K562 (cell line): ENCODE results near the gene EDNRB. TPM values are rescaled to one million over a fixed set of nuclear protein-coding genes. Genes with fewer than 3 reads are reported as not detected.

Source experiments
- ATAC-seq: fragments of 200-7000 bp; cut with Tn5 transposase; 3 replicates; pipeline ENCODE4 v1.9.1; 2020; ENCODE audit warnings: moderate library complexity
- BruUV-seq: library from RNA; stranded (reverse); fragments of 400-500 nt; replicated peaks from 2 replicates; lab custom pipeline; 2021; lab: Mats Ljungman, UMichigan
- CTCF ChIA-PET: fragments of 300-600 bp; formaldehyde crosslinking; extraction: SDS; loops from one replicate; lab custom pipeline; 2021; ENCODE audit warnings: low intra/inter-chr PET ratio; lab: Yijun Ruan, JAX
- POLR2A ChIA-PET: fragments of 300-600, 350-650 bp; sonication (Branson Sonifier 250); formaldehyde crosslinking; extraction: SDS; loops from one replicate; lab custom pipeline; 2021; ENCODE audit warnings: antibody characterized with exemption, inconsistent platforms; lab: Yijun Ruan, JAX
- DNase-seq, 4 experiments: peaks; one replicate each; pipeline versions ENCODE4 v3.0.0 to v3.0.0-alpha.2; 2011 to 2018; ENCODE audit warnings: low spot score in 3 of 4, mixed read lengths in 3 of 4; ENCODE audit errors: extremely low read depth in 1 of 4
- FAIRE-seq: peaks from 2 replicates; lab custom pipeline; 2011; peaks lifted over from hg19 to GRCh38; lab: Jason Lieb, UNC
- H2AFZ ChIP-seq: 2 replicates; pipeline ENCODE4 v1.6.0; 2011; ENCODE audit warnings: low read depth, low read length, control low read depth, inconsistent platforms
- H3K27ac ChIP-seq: fragments of 200-600 bp; 3 replicates; pipeline ENCODE4 v1.8.0; 2011; ENCODE audit warnings: low read depth, mild to moderate bottlenecking, control low read depth, inconsistent platforms, low read length, moderate library complexity, mixed read lengths; ENCODE audit errors: extremely low read depth
- H3K27me3 ChIP-seq, 2 experiments: fragments of 300-600 bp in 1 of 2; 2 replicates in 1 of 2; 3 replicates in 1 of 2; pipeline versions ENCODE4 v1.6.0 to v1.8.0; 2011; ENCODE audit warnings: inconsistent platforms in 2 of 2, low read length in 2 of 2, mild to moderate bottlenecking in 1 of 2, mixed read lengths in 1 of 2, moderate library complexity in 1 of 2; ENCODE audit not compliant: control insufficient read depth in 2 of 2, insufficient read depth in 2 of 2
- H3K36me3 ChIP-seq: fragments of 300-600 bp; 3 replicates; pipeline ENCODE4 v1.8.0; 2011; ENCODE audit warnings: mild to moderate bottlenecking, low read length, inconsistent platforms; ENCODE audit not compliant: control insufficient read depth, insufficient read depth
- H3K4me1 ChIP-seq, 2 experiments: fragments of 200-600 bp in 1 of 2; replicated peaks in 1 of 2; 2 replicates in 1 of 2; 3 replicates in 1 of 2; pipeline versions ENCODE4 v1.5.1 to v1.8.0; 2011; ENCODE audit warnings: inconsistent platforms in 2 of 2, low read length in 2 of 2, mild to moderate bottlenecking in 1 of 2, mixed read lengths in 1 of 2, moderate library complexity in 1 of 2; ENCODE audit not compliant: control insufficient read depth in 2 of 2, insufficient read depth in 2 of 2
- H3K4me2 ChIP-seq: 2 replicates; pipeline ENCODE4 v1.6.1; 2011; ENCODE audit warnings: low read length, control low read depth, inconsistent platforms, mixed read lengths; ENCODE audit not compliant: insufficient read depth
- H3K4me3 ChIP-seq: fragments of 200-600 bp; sonication (generic), shearing (Covaris generic); 2 replicates; pipeline ENCODE4 v1.5.1; 2016; ENCODE audit warnings: control low read depth, inconsistent platforms
- H3K79me2 ChIP-seq: fragments of 200-600 bp; 3 replicates; pipeline ENCODE4 v1.8.0; 2011; ENCODE audit warnings: low read length, inconsistent platforms; ENCODE audit not compliant: control insufficient read depth, insufficient read depth
- H3K9ac ChIP-seq, 2 experiments: 2 replicates each; pipeline versions ENCODE4 v1.6.0 to v1.6.1; 2011; ENCODE audit warnings: low read depth in 2 of 2, low read length in 2 of 2, control low read depth in 1 of 2, inconsistent platforms in 1 of 2, mild to moderate bottlenecking in 1 of 2, mixed read lengths in 1 of 2; ENCODE audit not compliant: insufficient read depth in 1 of 2
- H3K9me1 ChIP-seq: one replicate; pipeline ENCODE4 v1.6.0; 2011; ENCODE audit warnings: inconsistent platforms, mild to moderate bottlenecking, low read length, moderate library complexity; ENCODE audit not compliant: control insufficient read depth, insufficient read depth
- H3K9me3 ChIP-seq: replicated peaks from 2 replicates; pipeline ENCODE4 v1.5.1; 2011; ENCODE audit warnings: low read depth, low read length, inconsistent platforms; ENCODE audit not compliant: control insufficient read depth, insufficient read depth
- H4K20me1 ChIP-seq: replicated peaks from 2 replicates; pipeline ENCODE4 v1.6.1; 2011; ENCODE audit warnings: low read length, inconsistent platforms, mixed read lengths; ENCODE audit not compliant: control insufficient read depth, insufficient read depth
- ARID2 ChIP-seq: fragments of 450-650 bp; IDR thresholded peaks from 2 replicates; pipeline ENCODE4 v1.6.1; 2017; ENCODE audit warnings: antibody characterized with exemption, mild to moderate bottlenecking
- ASH1L ChIP-seq: fragments of 450-650 bp; IDR thresholded peaks from 2 replicates; pipeline ENCODE4 v1.6.1; 2018; ENCODE audit warnings: borderline replicate concordance, mild to moderate bottlenecking, low read depth; ENCODE audit not compliant: partially characterized antibody
- KLF16 ChIP-seq: IDR thresholded peaks from 2 replicates; pipeline ENCODE4 v1.6.1; 2016; ENCODE audit warnings: antibody characterized with exemption
- MTA3 ChIP-seq: fragments of 450-650 bp; formaldehyde crosslinking; IDR thresholded peaks from 2 replicates; pipeline ENCODE4 v1.6.1; 2017; ENCODE audit warnings: mild to moderate bottlenecking, borderline replicate concordance
- MTF1 ChIP-seq: fragments of 250-450 bp; sonication (Bioruptor Pico); IDR thresholded peaks from 2 replicates; pipeline ENCODE4 v1.9.0; 2021; ENCODE audit warnings: moderate library complexity, mild to moderate bottlenecking, inconsistent platforms, borderline replicate concordance
- NFE2L1 ChIP-seq: fragments of 450-650 bp; IDR thresholded peaks from 2 replicates; pipeline ENCODE4 v1.6.1; 2016; ENCODE audit warnings: missing genetic modification characterization, low read depth, mild to moderate bottlenecking, missing compliant biosample characterization, moderate library complexity, borderline replicate concordance
- SAFB2 ChIP-seq: fragments of 200-400 bp; formaldehyde crosslinking; IDR thresholded peaks from 2 replicates; pipeline ENCODE4 v1.6.1; 2018; ENCODE audit warnings: borderline replicate concordance, low read length, low read depth, moderate library complexity; ENCODE audit not compliant: severe bottlenecking
- SNRNP70 ChIP-seq: fragments of 200-400 bp; formaldehyde crosslinking; optimal IDR thresholded peaks from 2 replicates; pipeline ENCODE3; 2017; ENCODE audit warnings: low read depth, low read length
- SRSF1 ChIP-seq: fragments of 200-400 bp; formaldehyde crosslinking; IDR thresholded peaks from 2 replicates; pipeline ENCODE4 v1.6.1; 2017; ENCODE audit warnings: mild to moderate bottlenecking, low read depth, low read length, moderate library complexity
- SRSF3 ChIP-seq: fragments of 200-400 bp; formaldehyde crosslinking; IDR thresholded peaks from 2 replicates; pipeline ENCODE4 v1.6.1; 2016; ENCODE audit warnings: mild to moderate bottlenecking, low read length, moderate library complexity; ENCODE audit not compliant: insufficient read depth
- TGIF2 ChIP-seq: sonication (generic); formaldehyde crosslinking; IDR thresholded peaks from 2 replicates; pipeline ENCODE4 v1.8.1; 2022; ENCODE audit warnings: mild to moderate bottlenecking, missing genetic modification reagents, moderate library complexity
- ZNF212 ChIP-seq: fragments of 450-650 bp; formaldehyde crosslinking; IDR thresholded peaks from 2 replicates; pipeline ENCODE4 v1.4.0; 2020; ENCODE audit warnings: mild to moderate bottlenecking
- ZNF695 ChIP-seq: fragments of 450-650 bp; formaldehyde crosslinking; IDR thresholded peaks from 2 replicates; pipeline ENCODE4 v1.4.0; 2020; ENCODE audit warnings: mild to moderate bottlenecking, moderate library complexity
- ZNF79 ChIP-seq: fragments of 250-450 bp; sonication (Bioruptor Pico); IDR thresholded peaks from 2 replicates; pipeline ENCODE4 v1.4.0; 2020; ENCODE audit warnings: low read depth, mild to moderate bottlenecking, moderate library complexity
- WGBS: fragments of 100-300 bp; shearing (Covaris generic); methylation state at CpG from one replicate; pipeline ENCODE4 v1.1.6; 2016; ENCODE audit warnings: low coverage, mixed read lengths; ENCODE audit not compliant: insufficient coverage; ENCODE audit errors: missing lambda C conversion rate; 5-methylcytosine and 5-hydroxymethylcytosine counted together
- in situ Hi-C: fragments of 300-500 bp; cut with MboI; formaldehyde crosslinking; loops from 4 replicates; pipeline ENCODE4 v1.15.0; 2018; ENCODE audit warnings: inconsistent platforms, mixed read lengths
- intact Hi-C: fragments of 100-400 bp; cut with micrococcal nuclease; formaldehyde crosslinking; loops from 2 replicates; pipeline ENCODE4 v1.14.2; 2022
- polyA plus RNA-seq, 8 experiments: library from polyadenylated mRNA; depleted of rRNA in 4 of 8; stranded (reverse) in 5 of 8; unstranded in 3 of 8; fragments of >200 nt; fragmentation: Nextera tagmentation in 2 of 8; fragmentation: Illumina TruSeq in 1 of 8; extraction: Ambion mirVana in 2 of 8; extraction: Trizol in 1 of 8; gene quantifications; 2 replicates each; pipeline versions ENCODE4 v1.2.1 to v1.2.3, GENCODE V29; 2011 to 2014; ENCODE audit warnings: inconsistent platforms in 1 of 8, missing spikeins in 1 of 8
- total RNA-seq, 7 experiments: library from RNA; depleted of rRNA in 6 of 7; stranded (reverse); fragments of >200 nt in 6 of 7; fragmentation: Illumina TruSeq in 2 of 7; extraction: Trizol in 2 of 7; gene quantifications; 2 replicates each; pipeline versions ENCODE4 v1.2.1 to v1.2.3, GENCODE V29; 2011 to 2021; ENCODE audit warnings: low replicate concordance in 1 of 7
- TF ChIP-seq, protein P1 (sequence below): sonication (generic); formaldehyde crosslinking; IDR thresholded peaks from 2 replicates; pipeline ENCODE4 v1.9.0; 2022; ENCODE audit warnings: mild to moderate bottlenecking, missing genetic modification reagents

The EDNRB gene
- total and polyA plus RNA-seq, 9 of the 15 experiments (the other 6 are each of a cell fraction or from before 2014, with no cell fraction given) = 0.04 TPM; not detected in 8

DNA sequence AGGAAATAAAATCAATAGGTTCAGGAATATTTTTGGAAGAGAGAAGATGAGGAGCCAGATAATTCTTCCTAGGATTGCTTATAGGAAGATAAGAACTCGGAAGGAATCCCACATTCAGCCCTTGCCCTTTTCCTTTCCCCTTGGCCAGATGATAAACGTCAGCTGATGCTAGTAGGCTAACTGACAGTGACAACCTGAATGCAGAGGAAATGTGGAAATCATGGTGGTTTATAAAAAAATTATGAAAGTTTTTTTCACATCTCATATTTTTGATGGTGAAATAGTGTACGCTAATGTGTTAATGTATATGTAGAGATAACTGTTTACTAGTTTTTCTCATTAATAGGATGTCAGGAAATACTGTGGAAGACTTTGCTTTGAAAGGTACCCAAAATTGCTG lies 56.9 kb downstream of the EDNRB start:
- ChIA-PET POLR2A (no interaction called here), CTCF (no interaction called here)
- no peaks in the 10 kb centered on the region for H3K36me3 ChIP-seq
- no peaks in the 10 kb centered on the region for H3K9me1 ChIP-seq
- H3K27ac ChIP-seq = no peak overlapping the region
- WGBS = 2% methylated on average over 3 of the region's 3 CpGs
- H3K27me3 ChIP-seq = no peaks in the 10 kb centered on the region
- in situ Hi-C loops (no loop called here), intact Hi-C loops (no loop called here)
- FAIRE-seq (no peak), ATAC-seq (no peak), DNase-seq (no peak)
- BruUV-seq = no TSS peak
- no peak overlapping the region for H3K4me2 ChIP-seq
- H3K4me3 ChIP-seq = no peak overlapping the region
- H3K9me3 ChIP-seq = no peaks in the 10 kb centered on the region
- H3K4me1 ChIP-seq = no peaks in the 10 kb centered on the region
- no peak overlapping the region for H3K9ac ChIP-seq
- no peaks in the 10 kb centered on the region for H4K20me1 ChIP-seq
- no peak overlapping the region for H2AFZ ChIP-seq
- TF ChIP-seq NFE2L1 (tag) (no peak), MTF1 (no peak), ZNF212 (CRISPR knock-in tag) (no peak), ZNF695 (CRISPR knock-in tag) (no peak), SNRNP70 (no peak), SAFB2 (no peak), ARID2 (no peak), MTA3 (no peak), SRSF3 (no peak), TGIF2 (no peak), KLF16 (no peak), ZNF79 (CRISPR knock-in tag) (no peak), ASH1L (no peak), SRSF1 (no peak)
- TF ChIP-seq, protein P1, sequence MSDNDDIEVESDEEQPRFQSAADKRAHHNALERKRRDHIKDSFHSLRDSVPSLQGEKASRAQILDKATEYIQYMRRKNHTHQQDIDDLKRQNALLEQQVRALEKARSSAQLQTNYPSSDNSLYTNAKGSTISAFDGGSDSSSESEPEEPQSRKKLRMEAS (CRISPR knock-in tag) = no peak
- H3K79me2 ChIP-seq = no peaks in the 10 kb centered on the region
